Gastroesophageal sphincter (tissue), 3 donors: ENCODE results near the gene KLF9.

ENCODE experiments used
- CTCF ChIP-seq, 4 experiments: fragments of 200-600 bp in 2 of 4; fragments of 450-650 bp in 2 of 4; sonication (generic) in 1 of 4; IDR thresholded peaks; one replicate each; pipeline ENCODE4 v1.5.1; 2017 to 2019; ENCODE audit warnings: antibody characterized with exemption in 4 of 4, mild to moderate bottlenecking in 2 of 4, moderate library complexity in 2 of 4
- EP300 ChIP-seq: sonication (generic); formaldehyde crosslinking; IDR thresholded peaks from one replicate; pipeline ENCODE4 v1.6.1; 2017; ENCODE audit warnings: antibody characterized with exemption, mild to moderate bottlenecking
- POLR2A ChIP-seq, 2 donors: fragments of 450-650 bp; IDR thresholded peaks; one replicate each; pipeline ENCODE4 v1.6.1; 2017; ENCODE audit warnings: antibody characterized with exemption in 2 of 2, mild to moderate bottlenecking in 2 of 2, moderate library complexity in 1 of 2

- TF ChIP-seq CTCF (IDR thresholded peaks at IDR 0.05) (peak in 2 of 4 experiments; percentile 10 to 20), POLR2A (IDR thresholded peaks at IDR 0.05) (peak; percentile 96 to 97), EP300 (peak; percentile 99)
These were observed 4.5 kb upstream of the KLF9 start for GRCh38 chr9:70418822-70419555.
